NCI-H1417 treated with DMSO at 0.1 percent for 48 hours (cell line): ENCODE data around the gene IRF8.
"Not testable (repeated sequence)": the region's sequence is repeated elsewhere in the genome, so short reads cannot be mapped to it uniquely, and the experiment has no call there.

Experiments used
- DNase-seq: peaks from one replicate; lab custom pipeline; 2025; lab: John Stamatoyannopoulos, UW

The IRF8 gene

DNA sequence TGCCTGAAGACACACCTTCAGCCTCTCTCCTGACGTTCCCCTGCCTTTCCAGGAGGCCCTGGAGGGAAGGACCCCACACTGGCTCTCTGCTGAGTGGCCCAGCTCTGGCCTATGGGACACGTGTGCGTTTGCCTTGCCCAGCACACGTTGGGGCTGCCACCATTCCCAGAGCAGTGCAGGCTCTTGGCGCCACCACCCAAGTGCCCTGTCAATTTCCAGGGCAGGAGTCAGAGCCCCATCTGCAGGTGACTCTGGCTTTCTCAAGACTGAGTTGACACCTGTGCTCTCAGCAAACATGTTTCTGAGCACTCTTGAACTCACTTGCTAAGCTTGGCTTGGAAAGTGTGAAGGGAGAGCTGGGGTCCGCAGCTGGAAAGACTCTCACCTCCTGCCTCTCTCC lies 4.7 kb upstream of the IRF8 start:
- DNase-seq = no peak

DNA sequence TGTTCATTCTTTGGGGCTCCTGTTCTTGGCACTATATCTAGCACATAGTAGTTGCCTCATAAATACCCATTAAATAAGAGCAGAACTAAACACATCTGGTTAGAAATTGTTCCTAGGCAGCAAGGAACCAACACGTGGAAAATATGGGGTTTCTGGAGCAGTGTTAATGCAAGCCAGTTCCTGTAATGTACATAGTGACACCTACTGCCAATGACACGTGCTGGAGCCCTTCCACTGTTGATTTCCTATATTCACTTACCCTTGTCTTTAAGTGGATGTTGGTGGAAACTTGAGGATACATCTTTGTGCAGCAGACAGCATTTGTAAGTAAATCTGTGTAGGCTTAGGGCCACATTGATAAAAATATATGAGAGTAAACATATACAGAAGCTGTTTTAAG lies 1.6 kb upstream of the IRF8 start:
- DNase-seq = no peak

DNA sequence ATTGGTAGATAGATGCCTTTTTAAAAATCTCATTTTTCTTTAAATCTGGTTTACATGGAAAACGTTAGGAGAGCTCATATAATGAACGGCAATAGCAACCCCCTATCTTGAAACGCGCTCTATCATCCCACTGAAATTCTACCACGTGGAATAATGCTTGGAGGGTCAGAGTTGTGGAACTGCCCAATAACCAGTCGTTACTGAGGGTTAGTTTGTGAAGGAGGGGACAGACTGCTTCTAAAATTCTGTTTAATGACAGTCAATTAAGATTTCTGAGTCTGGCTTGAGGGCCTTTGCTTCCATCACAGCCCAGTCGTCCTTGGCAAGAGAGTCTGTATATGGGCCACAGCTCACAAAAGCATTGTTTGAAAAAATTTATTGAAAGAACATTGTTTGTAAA lies 482 bp downstream of the IRF8 start:
- no peak for DNase-seq

DNA sequence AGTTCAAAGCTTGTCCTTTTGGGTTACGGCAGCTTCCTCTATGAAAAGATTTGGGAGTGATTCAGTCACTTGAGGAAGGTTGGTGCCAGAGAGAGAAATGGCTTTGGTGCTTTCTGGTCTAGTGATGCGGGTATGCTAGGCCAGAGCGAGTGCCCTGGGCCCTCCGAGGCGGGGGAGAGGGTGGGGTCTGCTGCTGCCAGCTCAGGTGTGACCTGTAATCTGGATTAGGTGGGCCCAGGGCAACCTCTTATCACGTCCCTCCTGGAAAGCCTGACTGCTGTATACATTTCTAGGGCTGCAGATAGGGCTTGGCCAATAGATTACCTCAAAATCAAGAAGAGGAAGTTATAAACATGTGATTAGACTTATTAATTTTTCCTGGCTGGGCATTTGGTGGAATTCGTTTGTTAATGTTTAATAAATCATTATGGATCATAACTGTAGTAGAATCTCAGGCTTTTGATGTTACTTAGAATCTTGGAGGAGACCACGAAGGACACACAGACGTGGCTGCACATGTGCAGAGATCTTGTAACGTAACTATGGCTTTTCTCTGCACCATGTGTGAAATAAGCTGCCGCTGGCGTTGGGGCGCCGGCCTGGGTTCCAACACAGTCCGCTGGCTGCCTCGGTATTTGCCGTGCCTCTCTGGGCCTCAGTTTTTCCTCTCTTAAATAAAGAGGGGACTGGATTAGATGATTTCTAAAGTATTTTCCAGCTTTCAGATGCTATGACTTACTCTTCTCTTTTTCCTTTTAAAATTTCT lies 1.2 kb downstream of the IRF8 start:
- DNase-seq = no peak

DNA sequence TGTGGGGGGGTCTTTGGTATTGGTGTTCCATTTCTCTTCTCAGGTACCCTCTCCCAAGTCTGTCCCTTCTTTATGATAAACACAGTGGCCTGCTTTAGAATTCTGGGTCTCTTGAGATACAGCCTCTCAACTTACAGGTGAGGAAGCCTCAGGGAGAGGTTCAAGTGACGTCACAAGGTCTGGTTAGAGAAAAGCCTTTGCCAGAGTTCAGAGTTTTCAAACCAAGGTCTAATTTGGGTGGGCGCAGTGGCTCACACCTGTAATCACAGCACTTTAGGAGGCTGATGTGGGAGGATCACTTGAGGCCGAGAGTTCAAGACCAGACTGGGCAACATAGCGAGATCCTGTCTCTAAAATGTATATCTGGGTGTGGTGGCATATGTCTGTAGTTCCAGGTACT lies 2.1 kb downstream of the IRF8 start:
- DNase-seq = no peak

DNA sequence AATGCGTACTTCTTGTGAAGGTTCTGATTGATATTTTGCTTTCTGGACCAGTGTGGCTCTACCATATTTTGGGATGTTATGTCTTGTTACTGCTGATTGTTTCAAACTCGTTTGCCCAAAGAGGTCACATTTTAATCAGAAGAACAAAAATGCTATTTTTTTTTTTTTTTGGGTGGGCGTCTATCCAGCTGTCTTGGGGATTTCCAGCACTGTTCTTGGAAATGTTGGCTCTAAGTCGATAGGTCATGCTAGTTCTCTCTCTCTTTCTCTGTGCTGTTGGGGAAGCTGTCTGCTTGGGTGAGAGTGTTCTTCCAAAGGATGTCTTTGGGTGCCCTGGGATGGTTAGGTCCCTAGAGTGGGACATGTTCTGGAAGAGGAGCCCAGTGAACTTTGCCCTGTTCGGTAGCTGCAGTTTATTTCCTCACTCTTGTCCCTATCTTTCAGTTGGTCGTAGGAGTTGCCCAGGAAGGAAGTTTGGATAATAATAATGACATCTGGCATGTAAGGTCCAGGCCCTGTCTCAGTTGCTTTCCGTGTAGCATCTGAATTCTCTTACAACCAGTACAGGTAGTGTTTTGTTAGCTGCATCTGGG lies 2.9 kb downstream of the IRF8 start:
- DNase-seq = no peak

DNA sequence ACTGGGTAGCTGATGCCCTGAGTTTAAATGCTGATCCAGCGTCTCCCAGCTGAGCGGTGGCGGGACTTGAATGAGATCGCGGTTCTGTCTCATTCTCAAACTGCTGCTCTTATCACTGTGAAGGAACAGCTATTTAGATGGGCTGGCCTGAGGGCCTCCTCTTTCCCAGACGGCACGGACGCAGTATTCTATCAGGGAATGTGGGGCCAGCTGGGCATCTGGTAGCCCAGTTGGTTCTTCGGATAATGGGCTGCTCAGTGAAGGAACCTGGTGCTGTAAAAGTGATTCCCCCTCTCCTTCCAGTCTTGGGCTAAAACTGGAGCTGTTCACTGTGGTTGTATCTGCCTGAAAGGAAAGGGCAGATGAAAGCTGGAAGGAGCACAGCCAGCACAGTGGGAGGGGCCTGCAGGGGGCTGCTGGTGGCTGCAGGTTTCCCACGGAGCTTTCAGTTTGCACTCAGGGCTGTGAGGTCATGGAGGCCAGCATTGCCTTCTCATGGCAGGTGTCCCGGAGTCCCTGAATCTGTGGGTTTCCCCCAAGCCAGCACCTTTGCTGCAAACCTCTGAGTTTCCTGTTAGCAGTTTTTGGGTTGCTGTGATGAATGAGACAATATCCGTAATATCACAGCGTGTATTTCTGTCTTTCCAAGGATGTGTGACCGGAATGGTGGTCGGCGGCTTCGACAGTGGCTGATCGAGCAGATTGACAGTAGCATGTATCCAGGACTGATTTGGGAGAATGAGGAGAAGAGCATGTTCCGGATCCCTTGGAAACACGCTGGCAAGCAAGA lies 3.6 kb downstream of the IRF8 start:
- no peak for DNase-seq

DNA sequence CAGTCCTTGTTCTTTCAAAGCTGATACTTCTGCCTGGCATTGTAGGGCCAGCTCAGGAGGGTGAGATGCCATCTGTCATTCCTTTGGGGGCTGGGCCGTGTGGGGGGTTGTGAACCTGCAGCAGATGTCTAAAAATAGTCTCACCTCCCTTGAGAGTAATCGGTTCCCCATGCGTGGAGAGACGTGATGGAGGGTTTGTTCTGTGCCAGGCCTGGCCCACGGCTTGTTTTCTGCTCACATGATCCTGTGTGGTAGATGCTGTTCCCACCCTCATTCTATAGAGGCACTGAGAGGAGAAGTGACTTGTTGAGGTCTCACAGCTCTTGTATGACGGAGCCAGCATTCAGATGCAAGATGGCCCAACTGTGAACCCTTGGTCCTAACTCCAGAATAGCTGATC lies 4.6 kb downstream of the IRF8 start:
- no peak for DNase-seq

DNA sequence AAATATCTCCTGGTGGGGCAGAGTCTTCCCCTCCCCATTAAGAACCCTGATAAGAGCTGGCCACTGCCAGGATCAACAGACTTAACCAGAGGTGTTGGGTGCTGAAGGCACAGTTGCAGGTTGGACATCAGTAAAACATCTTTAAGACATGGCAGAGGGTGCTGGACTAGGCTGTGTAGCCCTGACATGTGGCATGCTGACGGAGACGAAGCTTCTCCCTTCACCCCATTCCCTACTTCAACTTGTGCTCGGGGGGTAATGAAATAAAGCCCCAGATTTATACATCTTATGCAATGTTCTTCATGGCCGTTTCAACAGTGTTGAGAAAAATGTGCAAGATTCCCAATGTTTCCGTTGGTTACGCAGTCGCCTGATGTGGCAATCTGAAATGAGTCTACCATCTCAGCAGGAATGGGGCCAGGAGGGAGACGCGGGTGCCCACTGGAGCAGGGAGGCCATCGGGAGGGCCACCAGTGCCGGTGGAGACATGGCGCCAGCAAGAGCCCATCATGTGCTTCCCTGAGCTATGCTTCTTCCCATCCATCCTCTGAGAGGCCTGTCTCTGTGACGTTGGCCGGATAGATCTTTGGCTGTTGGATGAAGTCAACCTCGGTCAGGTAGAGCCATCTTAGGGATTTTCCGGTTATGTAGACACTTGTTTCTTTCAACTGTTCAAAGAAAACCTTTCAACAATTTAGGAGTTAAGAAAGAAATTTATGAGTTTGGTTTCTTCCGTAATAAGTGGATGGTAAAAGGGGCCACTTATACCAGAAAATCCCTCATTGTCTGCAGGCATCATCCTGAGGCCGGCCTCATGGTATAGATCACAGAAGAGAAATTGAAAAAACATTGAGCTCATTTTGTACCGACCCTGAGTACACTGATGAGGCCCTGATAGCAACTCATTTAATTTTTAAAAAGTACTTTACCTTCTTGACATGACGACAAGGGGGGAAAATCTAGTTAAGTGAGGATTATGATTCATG lies 6.4 kb downstream of the IRF8 start:
- DNase-seq = no peak

DNA sequence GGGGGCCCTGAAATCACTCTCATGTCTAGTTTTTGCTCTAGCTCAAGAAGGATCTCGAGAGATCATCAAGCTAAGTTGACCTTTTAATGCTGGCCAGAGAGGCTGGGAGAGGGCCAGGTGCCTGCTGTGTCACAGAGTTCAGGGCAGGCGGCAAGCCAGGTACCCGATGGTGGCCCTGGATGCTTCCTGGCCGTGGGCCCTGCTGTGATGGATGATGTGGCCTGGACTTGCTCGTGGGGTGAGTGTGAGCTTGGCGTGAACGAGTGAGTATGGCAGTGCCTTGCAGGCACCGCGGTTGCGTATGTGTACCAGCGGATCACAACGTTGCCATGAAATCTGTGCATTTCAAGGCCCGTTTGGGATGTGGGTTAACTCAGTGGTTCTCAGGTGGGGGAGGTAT lies 7.4 kb downstream of the IRF8 start:
- DNase-seq = no peak

DNA sequence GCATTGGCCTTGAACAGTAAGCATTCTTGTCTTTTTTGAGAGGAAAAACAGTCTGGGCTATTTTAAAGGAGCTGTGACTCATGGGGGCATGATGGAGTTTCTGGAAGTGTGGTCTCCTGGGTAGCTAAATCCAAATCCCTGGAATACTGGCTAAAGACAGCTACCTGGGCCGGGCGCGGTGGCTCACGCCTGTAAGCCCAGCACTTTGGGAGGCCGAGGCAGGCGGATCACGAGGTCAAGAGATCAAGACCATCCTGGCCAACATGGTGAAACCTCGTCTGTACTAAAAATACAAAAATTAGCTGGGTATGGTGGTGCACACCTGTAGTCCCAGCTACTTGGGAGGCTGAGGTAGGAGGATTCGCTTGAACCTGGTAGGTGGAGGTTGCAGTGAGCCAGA lies 8.3 kb downstream of the IRF8 start:
- not testable (repeated sequence) for DNase-seq

DNA sequence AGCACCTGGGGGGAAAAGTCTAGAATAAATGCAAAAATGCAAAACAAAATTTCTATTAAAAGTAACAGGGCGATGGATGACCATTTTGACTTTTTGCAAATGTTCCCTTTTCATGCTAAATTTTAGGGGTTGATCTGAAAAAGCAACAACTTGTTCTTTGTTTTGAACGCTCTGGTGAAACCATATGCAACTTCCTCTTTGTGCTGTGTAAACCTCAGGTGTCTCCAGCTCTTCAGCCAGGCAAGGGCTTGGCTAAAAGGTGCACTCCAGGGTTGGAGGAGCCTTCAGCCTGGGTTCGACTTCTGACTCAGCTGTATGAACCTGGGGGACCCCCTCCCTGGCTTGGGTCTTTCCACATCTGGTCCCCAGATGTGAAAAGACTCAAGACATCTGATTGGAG lies 9.5 kb downstream of the IRF8 start:
- DNase-seq = no peak

DNA sequence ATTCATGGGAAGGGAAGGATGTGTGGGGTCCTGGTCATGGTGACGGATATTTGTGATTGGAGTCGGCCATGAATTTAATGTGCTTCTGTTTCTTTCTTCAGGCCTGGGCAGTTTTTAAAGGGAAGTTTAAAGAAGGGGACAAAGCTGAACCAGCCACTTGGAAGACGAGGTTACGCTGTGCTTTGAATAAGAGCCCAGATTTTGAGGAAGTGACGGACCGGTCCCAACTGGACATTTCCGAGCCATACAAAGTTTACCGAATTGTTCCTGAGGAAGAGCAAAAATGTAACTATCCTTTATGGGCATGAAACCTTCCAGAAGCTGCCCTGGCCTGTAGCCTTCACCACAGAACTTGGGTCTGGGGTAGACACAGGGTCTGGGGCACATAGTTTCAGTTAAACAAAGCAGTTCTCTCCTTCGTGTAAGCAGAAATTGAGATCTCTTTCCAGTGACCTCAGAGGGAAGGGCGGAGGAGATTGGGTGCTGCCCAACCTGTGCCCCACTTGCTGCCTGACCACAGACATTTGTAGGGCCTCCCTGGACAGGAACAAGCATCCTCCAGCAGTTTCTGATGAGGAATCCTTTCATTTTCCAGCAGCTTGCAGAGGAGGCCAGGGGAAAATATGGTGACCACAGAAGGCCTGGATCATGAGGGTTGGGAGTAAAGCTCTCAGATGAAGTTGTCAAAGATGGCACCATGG lies 10.1 kb downstream of the IRF8 start:
- DNase-seq = no peak

DNA sequence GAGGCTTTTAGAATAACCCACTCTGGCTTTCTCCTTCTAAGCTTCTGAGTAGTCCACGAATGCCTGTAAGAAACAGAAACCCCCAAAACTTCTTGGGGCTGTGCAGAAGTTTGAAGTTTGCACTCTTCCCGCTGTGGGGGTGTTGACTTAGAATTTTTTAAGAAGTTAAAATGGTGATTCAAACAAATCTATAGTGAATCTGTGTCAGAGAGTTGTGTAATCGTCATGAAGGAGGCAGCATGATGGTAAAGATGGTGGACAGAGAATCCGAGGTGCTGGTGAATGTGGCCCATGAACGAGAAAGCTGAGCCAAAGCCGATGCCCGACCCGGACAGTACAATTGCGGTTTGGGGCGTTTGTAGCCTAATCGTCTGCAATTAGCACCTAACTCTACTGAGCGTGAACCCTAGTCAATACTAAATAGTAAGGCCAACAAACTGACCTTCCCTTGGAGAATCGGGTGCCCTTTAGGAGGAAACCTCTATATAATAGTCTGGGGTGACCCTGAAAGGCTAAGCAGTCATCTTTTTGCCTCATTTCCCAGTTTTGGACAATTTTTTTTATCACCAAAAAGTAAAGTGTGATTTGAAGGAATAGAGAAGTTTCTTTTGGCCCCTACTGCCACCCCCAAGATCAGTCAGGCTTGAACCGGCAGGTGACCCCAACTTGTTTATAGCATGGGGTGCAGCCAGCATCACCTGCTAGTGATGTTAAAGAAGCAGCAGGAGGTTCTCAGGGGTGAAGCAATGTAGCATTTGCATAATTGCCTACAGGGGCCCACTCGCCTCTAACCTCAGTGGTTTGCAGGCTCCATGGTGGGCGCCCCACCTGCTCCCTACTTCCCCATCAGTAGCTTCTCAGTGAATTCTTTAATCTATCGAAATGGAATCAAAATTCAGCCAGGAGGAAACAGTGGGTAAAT lies 11.2 kb downstream of the IRF8 start:
- DNase-seq = no peak

DNA sequence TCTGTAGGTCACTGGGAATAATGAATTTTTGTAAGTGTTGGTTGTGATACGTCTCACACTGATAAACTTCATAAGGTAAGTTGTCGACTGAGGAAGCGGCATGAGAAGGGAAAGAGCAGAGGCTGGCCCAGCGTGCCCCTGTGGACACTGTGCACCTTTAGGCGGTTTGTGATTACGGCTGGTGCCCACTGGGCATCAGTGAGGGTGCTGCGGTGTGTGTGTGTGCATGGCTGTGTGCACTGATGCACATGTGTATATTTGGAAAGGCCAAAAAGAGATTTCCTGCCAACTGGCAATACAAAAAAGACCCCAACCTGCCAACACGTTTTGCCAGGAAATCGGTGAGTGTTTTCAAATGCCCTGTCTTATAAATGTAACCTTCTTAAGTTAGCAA lies 11.9 kb downstream of the IRF8 start:
- no peak for DNase-seq

DNA sequence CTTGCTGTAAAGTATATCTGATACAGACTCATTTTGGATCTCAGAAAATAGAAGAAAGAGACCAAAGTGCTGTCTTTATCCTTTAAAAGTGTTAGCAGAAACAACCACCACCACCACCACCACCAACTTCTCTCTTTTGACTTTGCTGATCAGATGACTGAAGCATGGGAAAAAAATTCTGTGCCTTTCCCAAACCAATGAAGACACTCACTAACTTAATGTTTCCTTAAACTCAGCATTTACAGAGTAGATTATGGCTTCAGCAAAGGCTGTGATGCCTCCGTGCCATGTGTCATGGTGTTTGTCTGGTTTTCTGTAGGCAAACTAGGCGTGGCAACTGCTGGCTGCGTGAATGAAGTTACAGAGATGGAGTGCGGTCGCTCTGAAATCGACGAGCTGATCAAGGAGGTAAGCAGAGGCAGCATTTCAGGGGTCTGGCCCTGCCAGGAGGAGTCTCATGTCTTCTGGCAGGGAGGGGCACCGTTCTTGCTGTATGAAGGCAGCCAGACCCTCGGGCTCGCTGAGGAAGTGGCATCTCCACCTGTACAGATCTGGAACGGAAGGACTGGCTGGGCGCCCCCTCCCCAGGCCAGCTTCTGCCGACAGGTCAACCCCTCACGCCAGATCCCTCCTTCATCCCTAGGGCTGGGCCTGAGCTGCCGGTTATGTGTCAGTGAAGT lies 12.4 kb downstream of the IRF8 start:
- no peak for DNase-seq

DNA sequence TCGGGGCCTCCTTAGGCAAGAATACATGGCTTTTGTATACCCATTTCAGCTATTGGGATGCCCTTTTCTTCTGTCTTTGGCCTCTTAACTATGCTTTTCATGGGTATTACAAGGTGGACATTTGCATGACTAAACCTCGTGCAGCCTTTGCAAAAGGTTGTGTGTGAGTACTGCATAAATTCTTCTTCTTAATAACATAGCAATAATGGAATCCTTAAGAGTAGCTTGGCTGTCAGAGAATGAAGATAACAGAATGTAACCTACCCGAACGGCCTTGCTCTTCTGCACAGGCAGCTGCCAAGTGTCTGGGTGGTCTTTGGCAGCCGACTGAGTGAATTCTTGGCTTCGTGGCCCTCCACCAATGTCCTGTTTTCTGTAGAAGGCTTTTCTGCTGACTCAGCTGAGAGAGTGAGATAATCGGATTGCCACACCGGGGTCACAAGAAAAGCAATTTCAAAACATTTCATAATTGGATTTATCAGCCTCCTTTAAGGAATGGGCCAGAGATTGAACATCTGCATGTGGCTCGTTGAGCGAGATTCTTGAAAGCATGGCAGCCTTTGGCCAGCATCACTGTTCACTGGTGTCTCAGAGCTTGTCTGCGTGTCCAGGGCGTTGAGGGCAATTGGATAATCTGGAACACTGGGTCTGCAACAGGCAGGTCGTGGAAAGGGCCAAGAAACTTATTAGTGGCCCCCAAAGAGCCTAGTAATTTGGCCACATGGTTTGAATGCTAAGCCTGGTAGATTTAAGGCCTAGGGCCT lies 13.4 kb downstream of the IRF8 start:
- no peak for DNase-seq

DNA sequence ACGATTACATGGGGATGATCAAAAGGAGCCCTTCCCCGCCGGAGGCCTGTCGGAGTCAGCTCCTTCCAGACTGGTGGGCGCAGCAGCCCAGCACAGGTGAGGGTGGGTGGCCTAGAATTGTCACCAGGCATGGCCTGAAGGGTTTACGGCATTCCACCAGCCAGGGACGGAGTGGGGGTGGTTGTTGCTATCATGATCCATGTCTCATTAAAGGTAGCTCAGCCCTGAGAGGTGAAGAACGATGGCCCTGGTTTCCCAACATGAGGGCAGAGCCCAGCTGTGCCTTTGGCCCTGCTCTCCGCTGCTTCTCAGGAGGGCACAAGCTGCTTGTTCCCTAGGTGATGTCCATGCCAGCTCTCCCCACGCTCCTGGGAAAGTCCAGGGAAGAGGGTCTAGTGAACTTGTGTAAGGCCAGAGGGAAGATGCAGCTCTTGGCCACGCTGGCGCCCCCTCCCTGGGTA lies 14.2 kb downstream of the IRF8 start:
- DNase-seq = no peak
